A673 (cell line): ENCODE results near the gene EVI2A.

Source experiments
- CTCF ChIP-seq: fragments of 300-800, 200-600 bp; sonication (generic); conservative IDR thresholded peaks from 2 replicates; pipeline ENCODE4 v1.5.1; 2017; ENCODE audit warnings: low read depth, mild to moderate bottlenecking, antibody characterized with exemption, low read length, moderate library complexity, mixed read lengths
- EZH2 ChIP-seq: fragments of 200-600 bp; sonication (generic); IDR thresholded peaks from 2 replicates; pipeline ENCODE4 v1.6.1; 2017; ENCODE audit warnings: borderline replicate concordance, low read depth, mild to moderate bottlenecking, mixed read lengths, antibody characterized with exemption, low read length; ENCODE audit not compliant: poor library complexity, severe bottlenecking

- no peak for TF ChIP-seq CTCF
- TF ChIP-seq EZH2 = no peak
Observed at GRCh38 chr17:31355935-31356334, 34.5 kb upstream of the EVI2A start.
